Parathyroid adenoma (tissue), 2 donors: ENCODE data around the gene PLEKHH1.
"Not testable (repeated sequence)": the region's sequence is repeated elsewhere in the genome, so short reads cannot be mapped to it uniquely, and the experiment has no call there.

Experiments
- H2AFZ ChIP-seq: fragments of 300-600 bp; sonication (generic); one replicate; pipeline ENCODE4 v1.7.0; 2017; ENCODE audit warnings: antibody characterized with exemption, mild to moderate bottlenecking
- H3K27ac ChIP-seq: fragments of 300-600 bp; sonication (generic); one replicate; pipeline ENCODE4 v1.7.0; 2017
- H3K27me3 ChIP-seq: fragments of 300-600 bp; sonication (generic); one replicate; pipeline ENCODE4 v1.7.0; 2017; ENCODE audit warnings: low read length; ENCODE audit not compliant: control insufficient read depth, insufficient read depth
- H3K36me3 ChIP-seq: fragments of 300-600 bp; sonication (generic); one replicate; pipeline ENCODE4 v1.7.0; 2017; ENCODE audit warnings: low read length; ENCODE audit not compliant: control insufficient read depth, insufficient read depth
- H3K4me1 ChIP-seq: fragments of 300-600 bp; sonication (generic); one replicate; pipeline ENCODE4 v1.7.0; 2017; ENCODE audit warnings: control low read depth
- H3K4me2 ChIP-seq: fragments of 300-600 bp; sonication (generic); one replicate; pipeline ENCODE4 v1.7.0; 2017; ENCODE audit warnings: low read length
- H3K4me3 ChIP-seq: fragments of 300-600 bp; sonication (generic); one replicate; pipeline ENCODE4 v1.7.0; 2017; ENCODE audit warnings: low read depth, low read length
- H3K79me2 ChIP-seq: fragments of 300-600 bp; sonication (generic); one replicate; pipeline ENCODE4 v1.7.0; 2017; ENCODE audit warnings: control low read depth
- H3K9ac ChIP-seq: fragments of 300-600 bp; sonication (generic); one replicate; pipeline ENCODE4 v1.7.0; 2017; ENCODE audit warnings: mild to moderate bottlenecking
- H3K9me3 ChIP-seq: fragments of 300-600 bp; sonication (generic); one replicate; pipeline ENCODE4 v1.7.0; 2017; ENCODE audit warnings: low read length; ENCODE audit not compliant: control insufficient read depth
- TF ChIP-seq, protein P1 (sequence below): fragments of 300-600 bp; sonication (generic); IDR thresholded peaks from one replicate; pipeline ENCODE4 v1.7.0; 2017; ENCODE audit warnings: antibody characterized with exemption, mild to moderate bottlenecking
- donor health status: primary hyperparathyroidism.

Gene PLEKHH1

DNA sequence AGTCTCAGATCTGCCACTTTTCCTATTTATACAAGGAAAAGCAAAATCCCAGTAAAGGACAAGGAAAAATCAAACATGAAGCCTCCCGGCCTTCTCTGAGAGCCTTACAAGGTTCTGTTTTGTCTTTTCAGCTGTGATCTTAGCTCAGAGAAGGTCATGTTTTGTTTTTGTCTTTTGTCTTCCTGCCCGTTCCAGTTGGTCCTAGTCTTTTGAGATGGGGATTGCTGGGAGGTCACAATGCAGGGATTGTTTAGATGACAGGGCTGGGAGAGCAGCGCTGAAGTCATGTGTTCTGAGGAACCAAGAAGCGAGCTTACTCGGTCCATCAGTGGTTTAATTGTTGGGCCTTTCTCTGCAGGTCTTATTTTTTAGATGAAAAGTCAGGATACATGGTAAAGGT is 6.0 kb downstream of the PLEKHH1 start:
- Histone ChIP-seq H3K36me3 (no peaks in the 10 kb centered on the region), H3K27ac (no peak overlapping the region), H3K4me3 (no peak overlapping the region), H3K4me1 (no peaks in the 10 kb centered on the region), H3K9me3 (no peaks in the 10 kb centered on the region), H3K4me2 (no peak overlapping the region), H3K9ac (no peak overlapping the region), H3K27me3 (no peaks in the 10 kb centered on the region), H3K79me2 (peaks cover 26% of the 10 kb centered on the region), H2AFZ (no peak overlapping the region)
- TF ChIP-seq, protein P1, sequence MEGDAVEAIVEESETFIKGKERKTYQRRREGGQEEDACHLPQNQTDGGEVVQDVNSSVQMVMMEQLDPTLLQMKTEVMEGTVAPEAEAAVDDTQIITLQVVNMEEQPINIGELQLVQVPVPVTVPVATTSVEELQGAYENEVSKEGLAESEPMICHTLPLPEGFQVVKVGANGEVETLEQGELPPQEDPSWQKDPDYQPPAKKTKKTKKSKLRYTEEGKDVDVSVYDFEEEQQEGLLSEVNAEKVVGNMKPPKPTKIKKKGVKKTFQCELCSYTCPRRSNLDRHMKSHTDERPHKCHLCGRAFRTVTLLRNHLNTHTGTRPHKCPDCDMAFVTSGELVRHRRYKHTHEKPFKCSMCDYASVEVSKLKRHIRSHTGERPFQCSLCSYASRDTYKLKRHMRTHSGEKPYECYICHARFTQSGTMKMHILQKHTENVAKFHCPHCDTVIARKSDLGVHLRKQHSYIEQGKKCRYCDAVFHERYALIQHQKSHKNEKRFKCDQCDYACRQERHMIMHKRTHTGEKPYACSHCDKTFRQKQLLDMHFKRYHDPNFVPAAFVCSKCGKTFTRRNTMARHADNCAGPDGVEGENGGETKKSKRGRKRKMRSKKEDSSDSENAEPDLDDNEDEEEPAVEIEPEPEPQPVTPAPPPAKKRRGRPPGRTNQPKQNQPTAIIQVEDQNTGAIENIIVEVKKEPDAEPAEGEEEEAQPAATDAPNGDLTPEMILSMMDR = no peak

DNA sequence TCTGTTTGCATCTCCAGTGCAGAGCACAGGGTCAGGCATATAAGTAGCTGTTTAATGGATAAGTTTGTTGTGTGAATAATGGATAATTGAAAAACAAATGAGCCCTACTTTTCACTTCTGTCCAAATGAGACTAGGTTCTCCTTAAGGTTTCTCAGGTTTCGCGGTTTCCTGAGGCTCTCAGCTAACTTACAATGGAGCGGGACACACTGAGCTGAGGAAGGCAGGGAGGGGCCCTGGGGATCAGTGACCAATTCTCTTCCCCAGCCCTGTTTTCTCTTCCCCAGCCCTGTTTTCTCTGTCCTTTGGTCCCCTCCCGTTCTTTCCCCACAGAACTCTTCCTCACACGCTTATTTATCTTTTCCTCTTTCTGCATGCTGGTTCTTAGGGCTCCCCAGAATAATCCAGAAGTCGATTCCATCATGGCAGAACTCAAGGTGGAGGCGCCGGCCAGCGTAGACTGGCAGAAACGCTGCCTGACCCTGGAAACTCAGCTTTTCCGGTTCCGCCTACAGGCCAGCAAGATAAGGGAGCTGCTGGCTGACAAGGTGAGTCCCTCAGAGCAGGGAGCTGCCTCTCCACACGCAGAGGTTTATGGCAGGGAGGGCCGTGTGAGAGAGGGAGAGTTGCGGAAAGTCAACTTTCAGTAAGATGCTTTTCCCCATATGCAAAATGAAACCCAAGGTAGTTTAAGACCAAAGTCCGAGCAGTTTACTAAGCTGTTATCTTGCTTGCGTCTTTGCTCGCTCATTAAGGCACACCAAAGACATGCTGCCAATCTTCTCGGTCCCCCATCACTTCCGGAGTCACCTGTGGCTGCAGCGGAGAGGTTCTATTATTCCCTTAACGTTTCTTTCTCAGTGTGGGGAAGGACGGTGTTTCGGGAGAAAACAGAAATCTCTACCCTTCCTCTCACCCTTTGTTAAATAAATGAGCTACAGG is 8.6 kb downstream of the PLEKHH1 start:
- H3K9ac ChIP-seq = no peak overlapping the region
- H3K79me2 ChIP-seq = peaks cover 4% of the 10 kb centered on the region
- no peaks in the 10 kb centered on the region for H3K27me3 ChIP-seq
- H3K36me3 ChIP-seq = no peaks in the 10 kb centered on the region
- TF ChIP-seq, protein P1 = no peak
- no peak overlapping the region for H3K4me2 ChIP-seq
- no peaks in the 10 kb centered on the region for H3K9me3 ChIP-seq
- H2AFZ ChIP-seq = no peak overlapping the region
- H3K4me1 ChIP-seq = no peaks in the 10 kb centered on the region
- H3K27ac ChIP-seq = no peak overlapping the region
- no peak overlapping the region for H3K4me3 ChIP-seq

DNA sequence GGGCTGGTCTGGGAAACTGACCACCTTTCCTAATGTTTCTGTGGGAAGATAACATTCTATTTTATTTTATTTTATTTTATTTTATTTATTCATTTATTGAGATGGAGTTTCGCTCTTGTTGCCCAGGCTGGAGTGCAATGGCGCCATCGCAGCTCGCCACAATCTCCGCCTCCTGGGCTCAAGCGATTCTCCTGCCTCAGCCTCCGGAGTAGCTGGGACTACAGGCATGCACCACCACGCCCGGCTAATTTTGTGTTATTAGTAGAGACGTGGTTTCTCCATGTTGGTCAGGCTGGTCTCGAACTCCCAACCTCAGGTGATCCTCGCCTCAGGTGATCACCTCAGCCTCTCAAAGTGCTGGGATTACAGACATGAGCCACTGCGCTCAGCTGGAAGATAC is 9.5 kb downstream of the PLEKHH1 start:
- H3K36me3 ChIP-seq, H3K27ac ChIP-seq, H3K4me2 ChIP-seq, H3K4me3 ChIP-seq, H3K9me3 ChIP-seq, H3K27me3 ChIP-seq, H3K9ac ChIP-seq, H3K4me1 ChIP-seq, H3K79me2 ChIP-seq, H2AFZ ChIP-seq: not testable (repeated sequence)

DNA sequence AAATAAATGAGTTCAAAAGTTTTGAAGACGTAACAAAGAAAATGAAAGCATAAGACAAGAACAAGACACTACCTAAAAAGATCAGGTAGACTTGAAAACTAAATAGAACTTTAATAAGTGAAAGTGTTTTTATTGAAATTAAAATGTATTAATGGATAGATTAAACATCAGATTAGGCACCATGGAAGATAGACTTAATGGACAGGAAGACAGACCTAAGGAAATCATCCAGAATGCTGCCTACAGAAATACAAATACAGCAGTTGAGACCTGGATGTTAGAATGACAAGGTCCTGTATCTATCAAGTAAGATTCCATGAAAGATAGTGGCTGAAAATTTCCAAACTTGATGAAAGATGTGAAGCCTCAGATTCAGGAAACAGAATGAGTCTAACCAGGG is 11.5 kb downstream of the PLEKHH1 start:
- no peak overlapping the region for H2AFZ ChIP-seq
- TF ChIP-seq, protein P1 = no peak
- H3K27ac ChIP-seq = no peak overlapping the region
- H3K79me2 ChIP-seq = no peaks in the 10 kb centered on the region
- H3K4me2 ChIP-seq = no peak overlapping the region
- no peaks in the 10 kb centered on the region for H3K4me1 ChIP-seq
- H3K27me3 ChIP-seq = no peaks in the 10 kb centered on the region
- H3K9me3 ChIP-seq = no peaks in the 10 kb centered on the region
- H3K36me3 ChIP-seq = no peaks in the 10 kb centered on the region
- no peak overlapping the region for H3K9ac ChIP-seq
- H3K4me3 ChIP-seq = no peak overlapping the region

DNA sequence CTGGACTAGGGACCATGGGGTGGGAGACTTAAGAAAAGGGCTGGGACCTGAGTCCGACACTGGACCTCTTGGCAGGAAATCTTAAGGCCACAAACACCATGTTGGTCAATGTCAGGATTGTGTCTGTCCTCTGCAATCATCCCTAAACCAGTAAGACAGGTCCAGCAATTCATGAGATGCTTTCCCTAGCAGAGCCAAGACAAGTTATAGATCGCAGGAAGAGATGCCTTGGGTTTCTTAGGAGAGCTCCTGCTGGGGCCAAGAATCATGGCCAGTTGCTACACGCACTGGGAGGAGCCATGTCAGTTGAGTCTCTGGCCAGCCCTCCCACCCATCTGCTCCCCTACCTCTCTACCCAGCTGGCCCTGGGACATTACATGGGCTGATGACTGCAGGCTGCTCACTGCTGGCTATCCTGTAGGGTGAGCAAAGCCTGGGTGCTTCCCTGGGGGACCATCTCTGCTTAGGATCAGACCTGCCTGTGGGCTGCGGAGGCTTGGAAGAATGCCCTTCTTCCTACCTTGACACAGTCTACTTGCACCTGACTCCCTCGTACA is 14.2 kb downstream of the PLEKHH1 start:
- H3K9me3 ChIP-seq = no peaks in the 10 kb centered on the region
- H2AFZ ChIP-seq = no peak overlapping the region
- no peak overlapping the region for H3K27ac ChIP-seq
- no peaks in the 10 kb centered on the region for H3K27me3 ChIP-seq
- no peaks in the 10 kb centered on the region for H3K4me1 ChIP-seq
- H3K4me2 ChIP-seq = no peak overlapping the region
- no peaks in the 10 kb centered on the region for H3K79me2 ChIP-seq
- H3K4me3 ChIP-seq = no peak overlapping the region
- TF ChIP-seq, protein P1 = no peak
- H3K9ac ChIP-seq = no peak overlapping the region
- H3K36me3 ChIP-seq = no peaks in the 10 kb centered on the region
